GM10248 (cell line): ENCODE data around the gene HTT.

Source experiments
- CTCF ChIA-PET: fragments of 300-600 bp; sonication (Branson Sonifier 250); formaldehyde crosslinking; extraction: SDS; loops from one replicate; lab custom pipeline; 2021; ENCODE audit warnings: antibody characterized with exemption; lab: Yijun Ruan, JAX
- POLR2A ChIA-PET: fragments of 350-650 bp; sonication (Branson Sonifier 250); formaldehyde crosslinking; extraction: SDS; loops from one replicate; lab custom pipeline; 2020; ENCODE audit warnings: antibody characterized with exemption; lab: Yijun Ruan, JAX
- DNase-seq: peaks from one replicate; pipeline ENCODE4 v3.0.0; 2012; ENCODE audit errors: extremely low spot score
- TF ChIP-seq, protein P1 (sequence below): IDR thresholded peaks from 2 replicates; pipeline ENCODE4 v1.5.1; 2012; ENCODE audit warnings: mild to moderate bottlenecking, low read depth; ENCODE audit errors: extremely low read depth, missing control alignments, control extremely low read depth

Gene HTT

DNA sequence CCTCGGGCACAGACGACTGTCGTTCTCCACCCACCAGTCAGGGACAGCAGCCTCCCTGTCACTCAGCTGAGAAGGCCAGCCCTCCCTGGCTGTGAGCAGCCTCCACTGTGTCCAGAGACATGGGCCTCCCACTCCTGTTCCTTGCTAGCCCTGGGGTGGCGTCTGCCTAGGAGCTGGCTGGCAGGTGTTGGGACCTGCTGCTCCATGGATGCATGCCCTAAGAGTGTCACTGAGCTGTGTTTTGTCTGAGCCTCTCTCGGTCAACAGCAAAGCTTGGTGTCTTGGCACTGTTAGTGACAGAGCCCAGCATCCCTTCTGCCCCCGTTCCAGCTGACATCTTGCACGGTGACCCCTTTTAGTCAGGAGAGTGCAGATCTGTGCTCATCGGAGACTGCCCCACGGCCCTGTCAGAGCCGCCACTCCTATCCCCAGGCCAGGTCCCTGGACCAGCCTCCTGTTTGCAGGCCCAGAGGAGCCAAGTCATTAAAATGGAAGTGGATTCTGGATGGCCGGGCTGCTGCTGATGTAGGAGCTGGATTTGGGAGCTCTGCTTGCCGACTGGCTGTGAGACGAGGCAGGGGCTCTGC, 166.5 kb downstream of the HTT start:
- no peak for DNase-seq
- TF ChIP-seq, protein P1, sequence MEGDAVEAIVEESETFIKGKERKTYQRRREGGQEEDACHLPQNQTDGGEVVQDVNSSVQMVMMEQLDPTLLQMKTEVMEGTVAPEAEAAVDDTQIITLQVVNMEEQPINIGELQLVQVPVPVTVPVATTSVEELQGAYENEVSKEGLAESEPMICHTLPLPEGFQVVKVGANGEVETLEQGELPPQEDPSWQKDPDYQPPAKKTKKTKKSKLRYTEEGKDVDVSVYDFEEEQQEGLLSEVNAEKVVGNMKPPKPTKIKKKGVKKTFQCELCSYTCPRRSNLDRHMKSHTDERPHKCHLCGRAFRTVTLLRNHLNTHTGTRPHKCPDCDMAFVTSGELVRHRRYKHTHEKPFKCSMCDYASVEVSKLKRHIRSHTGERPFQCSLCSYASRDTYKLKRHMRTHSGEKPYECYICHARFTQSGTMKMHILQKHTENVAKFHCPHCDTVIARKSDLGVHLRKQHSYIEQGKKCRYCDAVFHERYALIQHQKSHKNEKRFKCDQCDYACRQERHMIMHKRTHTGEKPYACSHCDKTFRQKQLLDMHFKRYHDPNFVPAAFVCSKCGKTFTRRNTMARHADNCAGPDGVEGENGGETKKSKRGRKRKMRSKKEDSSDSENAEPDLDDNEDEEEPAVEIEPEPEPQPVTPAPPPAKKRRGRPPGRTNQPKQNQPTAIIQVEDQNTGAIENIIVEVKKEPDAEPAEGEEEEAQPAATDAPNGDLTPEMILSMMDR, result no peak
- CTCF ChIA-PET, result interaction anchor here (1.4 kb wide), 1 partner anchor 12 kb away, joined by 4 read pairs; no protein-coding TSS in a partner anchor
- POLR2A ChIA-PET, result interaction anchor here (1.1 kb wide), 1 partner anchor 13 kb away, joined by 3 read pairs; no protein-coding TSS in a partner anchor

DNA sequence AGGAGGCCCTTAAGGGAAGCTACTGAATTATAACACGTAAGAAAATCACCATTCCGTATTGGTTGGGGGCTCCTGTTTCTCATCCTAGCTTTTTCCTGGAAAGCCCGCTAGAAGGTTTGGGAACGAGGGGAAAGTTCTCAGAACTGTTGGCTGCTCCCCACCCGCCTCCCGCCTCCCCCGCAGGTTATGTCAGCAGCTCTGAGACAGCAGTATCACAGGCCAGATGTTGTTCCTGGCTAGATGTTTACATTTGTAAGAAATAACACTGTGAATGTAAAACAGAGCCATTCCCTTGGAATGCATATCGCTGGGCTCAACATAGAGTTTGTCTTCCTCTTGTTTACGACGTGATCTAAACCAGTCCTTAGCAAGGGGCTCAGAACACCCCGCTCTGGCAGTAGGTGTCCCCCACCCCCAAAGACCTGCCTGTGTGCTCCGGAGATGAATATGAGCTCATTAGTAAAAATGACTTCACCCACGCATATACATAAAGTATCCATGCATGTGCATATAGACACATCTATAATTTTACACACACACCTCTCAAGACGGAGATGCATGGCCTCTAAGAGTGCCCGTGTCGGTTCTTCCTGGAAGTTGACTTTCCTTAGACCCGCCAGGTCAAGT, 167.5 kb downstream of the HTT start:
- TF ChIP-seq, protein P1, result no peak
- ChIA-PET POLR2A (interaction anchor here (1.1 kb wide), 1 partner anchor 14 kb away, joined by 3 read pairs; no protein-coding TSS in a partner anchor), CTCF (interaction anchor here (1.4 kb wide), 1 partner anchor 11 kb away, joined by 4 read pairs; no protein-coding TSS in a partner anchor)

DNA sequence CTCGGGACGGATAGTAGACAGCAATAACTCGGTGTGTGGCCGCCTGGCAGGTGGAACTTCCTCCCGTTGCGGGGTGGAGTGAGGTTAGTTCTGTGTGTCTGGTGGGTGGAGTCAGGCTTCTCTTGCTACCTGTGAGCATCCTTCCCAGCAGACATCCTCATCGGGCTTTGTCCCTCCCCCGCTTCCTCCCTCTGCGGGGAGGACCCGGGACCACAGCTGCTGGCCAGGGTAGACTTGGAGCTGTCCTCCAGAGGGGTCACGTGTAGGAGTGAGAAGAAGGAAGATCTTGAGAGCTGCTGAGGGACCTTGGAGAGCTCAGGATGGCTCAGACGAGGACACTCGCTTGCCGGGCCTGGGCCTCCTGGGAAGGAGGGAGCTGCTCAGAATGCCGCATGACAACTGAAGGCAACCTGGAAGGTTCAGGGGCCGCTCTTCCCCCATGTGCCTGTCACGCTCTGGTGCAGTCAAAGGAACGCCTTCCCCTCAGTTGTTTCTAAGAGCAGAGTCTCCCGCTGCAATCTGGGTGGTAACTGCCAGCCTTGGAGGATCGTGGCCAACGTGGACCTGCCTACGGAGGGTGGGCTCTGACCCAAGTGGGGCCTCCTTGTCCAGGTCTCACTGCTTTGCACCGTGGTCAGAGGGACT, 168.8 kb downstream of the HTT start:
- CTCF ChIA-PET, result interaction anchor here (1.0 to 1.6 kb wide), 2 partner anchors 11 to 18 kb away, joined by 4 to 5 read pairs; no protein-coding TSS in a partner anchor
- DNase-seq, result no peak
- TF ChIP-seq, protein P1, result no peak
- POLR2A ChIA-PET, result no interaction called here

More for the DNA sequence above, 167.5 kb downstream of the HTT start:
- no peak for DNase-seq

DNA sequence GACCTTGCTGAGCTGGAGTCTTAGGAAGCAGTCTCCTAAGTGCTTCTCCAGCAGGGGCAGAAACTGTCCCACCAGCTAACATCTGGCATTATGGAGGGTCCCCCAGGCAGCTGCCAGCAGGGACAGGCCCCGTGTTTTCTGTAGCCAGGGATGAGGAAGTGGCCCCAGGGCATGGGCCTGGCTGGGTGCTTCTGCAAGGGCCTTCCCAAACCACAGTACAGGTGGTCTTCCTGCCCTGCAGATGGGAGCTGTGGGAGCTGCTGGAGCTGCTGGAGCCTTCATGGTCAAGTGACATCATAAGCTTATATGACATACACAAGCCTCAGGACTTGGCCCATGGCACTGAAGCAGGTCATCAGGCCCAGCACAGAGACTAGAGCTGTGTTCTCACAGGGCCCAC, 169.5 kb downstream of the HTT start:
- DNase-seq, result no peak
- ChIA-PET POLR2A (no interaction called here), CTCF (interaction anchor here (1.0 to 1.6 kb wide), 3 partner anchors 11 to 103 kb away, joined by 3 to 5 read pairs (median 4); no protein-coding TSS in a partner anchor)
- TF ChIP-seq, protein P1, result no peak

DNA sequence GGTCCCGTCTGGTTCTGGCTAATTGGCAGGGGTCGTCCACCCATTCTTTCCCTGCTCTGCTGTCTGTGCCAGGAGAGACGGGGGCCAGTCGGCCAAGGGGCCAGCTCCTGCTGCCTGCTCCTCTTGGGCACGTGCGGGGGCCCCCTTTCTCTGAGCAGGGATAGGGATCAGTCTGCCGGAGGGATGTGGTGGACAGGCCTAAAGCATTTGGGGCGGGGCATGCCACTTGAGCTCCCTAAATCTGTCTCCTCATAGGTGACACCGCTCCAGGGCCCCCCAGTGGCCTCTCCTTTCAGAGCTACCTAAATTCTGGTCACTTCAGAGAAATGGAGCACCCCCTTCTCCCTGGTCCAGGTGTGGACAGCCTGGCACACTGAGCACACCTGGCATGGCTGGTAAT, 170.3 kb downstream of the HTT start:
- ChIA-PET CTCF (interaction anchor here (1.3 to 1.6 kb wide), 2 partner anchors 19 to 102 kb away, joined by 3 to 5 read pairs; no protein-coding TSS in a partner anchor), POLR2A (no interaction called here)
- TF ChIP-seq, protein P1, result no peak
- no peak for DNase-seq

DNA sequence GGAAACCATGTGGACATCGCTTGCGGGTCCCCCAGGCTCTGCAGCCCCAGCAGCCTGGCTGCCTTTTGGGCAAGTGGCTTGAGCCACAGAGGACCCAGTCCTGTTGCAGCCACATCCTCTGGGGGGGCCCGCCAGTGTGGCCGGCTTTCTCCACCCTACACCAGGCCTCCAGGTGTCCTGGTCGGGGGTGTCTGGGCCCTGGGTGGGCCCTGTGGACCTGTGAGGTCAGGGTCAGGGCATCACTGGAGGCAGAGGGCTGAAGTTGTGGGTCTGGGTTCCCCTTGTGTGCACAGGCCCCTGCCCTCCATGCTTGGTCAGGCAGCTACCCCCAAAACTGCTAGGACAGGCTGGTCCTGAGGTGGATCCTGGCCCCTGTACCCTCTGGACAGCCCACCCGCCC, 171.2 kb downstream of the HTT start:
- ChIA-PET CTCF (interaction anchor here (1.0 kb wide), 1 partner anchor 11 kb away, joined by 3 read pairs; no protein-coding TSS in a partner anchor), POLR2A (no interaction called here)
- no peak for DNase-seq
- TF ChIP-seq, protein P1, result no peak
